GM19193 (cell line): ENCODE data around the gene INHBB.

Source experiments
- POLR2A ChIP-seq: IDR thresholded peaks from 4 replicates; pipeline ENCODE4 v1.6.1; 2011; ENCODE audit not compliant: insufficient read depth, insufficient read length; ENCODE audit errors: extremely low read depth

The INHBB gene

DNA sequence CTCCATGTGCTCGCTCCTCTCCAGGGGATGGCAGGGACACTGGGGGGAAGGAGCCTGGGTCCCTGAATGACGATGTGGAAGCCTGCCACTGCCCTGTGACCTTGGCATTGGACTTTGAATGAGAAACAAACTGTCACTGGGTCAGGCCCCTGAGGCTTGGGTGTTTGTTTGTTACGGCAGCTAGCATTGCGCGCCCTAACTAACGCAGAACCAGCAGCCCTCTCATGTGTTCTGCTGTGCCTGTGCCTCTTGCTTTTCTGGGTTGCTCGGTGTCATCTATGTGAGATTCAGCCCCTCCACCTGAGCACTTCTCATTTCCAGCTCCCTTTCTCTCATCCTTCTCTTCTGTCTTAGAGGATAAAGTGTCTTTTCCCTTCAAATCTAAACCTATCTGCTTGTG, 23.6 kb upstream of the INHBB start:
- TF ChIP-seq POLR2A, result no peak

DNA sequence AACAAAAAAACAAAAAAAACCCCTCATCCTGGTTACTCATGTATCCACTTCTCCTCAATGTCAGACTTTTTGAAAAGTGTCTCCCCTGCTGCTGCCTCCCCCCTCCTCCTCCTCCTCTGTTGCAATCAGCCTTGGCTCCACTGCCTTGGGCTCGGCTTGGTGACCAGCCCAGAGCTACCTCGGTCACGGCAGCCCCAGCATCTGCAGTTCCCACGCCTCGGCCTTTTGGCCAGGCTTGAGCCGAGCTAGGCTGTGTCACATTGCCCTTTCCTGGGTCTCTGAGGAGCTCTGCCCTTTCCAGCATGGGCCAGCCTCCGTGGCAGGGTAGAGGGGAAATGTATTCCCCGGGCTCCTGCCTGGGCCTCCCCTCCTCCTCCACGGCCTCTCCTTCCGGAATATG, 22.7 kb upstream of the INHBB start:
- no peak for TF ChIP-seq POLR2A

DNA sequence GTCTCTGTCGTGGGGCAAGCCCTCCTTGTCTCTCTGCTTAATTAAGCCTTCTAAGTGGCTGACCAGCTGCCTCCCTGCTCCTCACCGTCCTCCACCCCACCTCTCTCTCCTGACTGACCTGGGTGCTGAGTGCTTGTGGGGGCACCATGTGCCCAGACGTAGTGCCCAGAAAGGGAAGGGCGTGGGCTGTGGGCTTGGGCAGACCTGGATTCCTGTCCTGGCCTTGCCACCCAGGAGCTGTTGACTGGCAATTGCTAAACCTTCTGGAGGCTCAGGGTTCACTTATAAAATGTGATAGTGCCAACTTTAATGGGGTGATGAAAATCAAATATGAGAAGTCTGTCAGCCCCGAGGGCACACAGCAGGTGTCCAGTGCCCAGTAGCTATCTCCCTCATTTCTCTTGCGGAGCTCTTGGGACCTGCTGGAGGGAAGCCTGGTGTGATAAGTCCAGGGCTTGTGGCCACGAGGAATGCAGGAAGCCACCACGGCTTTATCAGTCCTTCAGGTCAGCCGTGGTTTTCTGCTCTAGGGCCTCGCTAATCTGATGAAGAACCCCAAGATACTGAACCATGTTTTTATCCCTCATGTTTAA, 22.0 kb upstream of the INHBB start:
- TF ChIP-seq POLR2A, result no peak

DNA sequence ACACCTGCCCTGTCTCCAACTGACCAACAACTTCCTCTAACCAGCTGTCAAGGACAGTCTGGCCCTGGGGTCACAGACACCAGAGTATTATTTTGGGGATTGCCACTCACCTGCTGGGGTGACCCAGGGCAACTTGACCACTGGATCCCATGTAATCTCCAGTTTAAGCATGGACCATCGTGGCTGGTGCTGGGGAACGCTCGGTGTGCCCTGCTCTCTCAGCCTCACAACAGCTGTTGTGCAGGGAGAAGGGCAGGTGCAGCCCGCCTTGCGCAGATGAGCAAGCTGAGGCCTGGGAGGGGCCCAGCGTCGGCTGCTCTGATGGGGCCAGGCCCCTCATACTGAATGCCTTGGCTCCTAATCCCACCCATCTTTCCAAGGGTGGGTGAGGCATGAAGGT, 21.0 kb upstream of the INHBB start:
- TF ChIP-seq POLR2A, result no peak

DNA sequence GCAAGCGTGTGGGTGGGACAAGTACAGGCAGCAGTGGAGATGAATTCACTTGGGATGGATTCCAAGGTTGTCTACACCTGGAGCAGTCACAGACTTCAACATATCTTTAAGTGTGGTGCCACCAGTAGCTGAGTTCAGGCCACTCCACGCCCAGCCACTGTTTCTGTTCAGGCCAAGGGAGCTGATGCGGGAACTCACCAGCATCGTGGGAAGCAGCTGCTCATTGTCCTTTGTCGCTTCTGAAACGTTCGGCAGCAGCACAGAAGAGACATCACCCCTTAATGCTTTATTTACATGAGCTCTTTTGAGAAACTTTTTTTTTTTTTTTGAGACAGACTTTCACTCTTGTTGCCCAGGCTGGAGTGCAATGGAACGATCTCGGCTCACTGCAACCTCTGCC, 19.9 kb upstream of the INHBB start:
- no peak for TF ChIP-seq POLR2A

DNA sequence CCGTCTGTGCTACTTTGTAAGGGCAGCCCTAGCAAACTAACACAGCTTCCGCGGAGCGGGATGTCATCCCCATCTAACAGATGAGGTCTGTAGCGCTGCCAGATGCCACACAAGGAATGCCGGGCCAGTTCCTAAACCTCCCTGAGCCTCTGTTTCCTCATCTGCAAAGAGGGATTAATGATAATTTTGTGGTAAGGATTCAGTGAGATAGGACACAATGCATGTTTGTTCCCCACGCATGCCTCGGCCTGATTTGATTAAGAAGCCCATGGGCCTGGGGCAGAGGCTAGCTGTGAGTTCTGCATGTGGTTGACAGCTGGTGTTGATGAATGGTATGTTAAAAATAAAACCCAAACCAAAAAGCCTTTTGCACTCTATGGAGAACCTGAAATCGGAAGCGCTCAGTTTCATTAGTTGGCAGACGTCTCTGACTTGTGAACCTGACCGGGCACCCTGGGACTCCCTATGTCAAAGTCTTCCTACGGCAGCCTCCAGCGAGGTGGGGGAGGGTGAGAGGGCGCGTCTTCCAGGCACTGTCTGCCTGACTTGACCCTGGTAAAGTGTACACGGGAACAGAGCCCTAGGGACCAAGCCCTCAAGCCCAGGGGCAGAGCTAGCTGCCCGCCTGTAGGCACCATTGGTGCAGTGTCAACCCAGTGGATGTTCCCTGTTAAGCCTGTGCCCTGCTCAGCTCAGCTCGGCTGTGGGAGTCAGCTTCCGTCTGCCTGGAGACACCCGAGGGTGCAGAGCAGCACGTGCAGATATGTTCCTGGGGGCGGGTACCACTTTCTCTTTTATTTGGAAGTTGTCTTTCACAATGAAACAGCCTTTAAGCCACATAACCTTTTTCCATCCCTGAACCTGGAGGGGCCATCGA, 14.8 kb upstream of the INHBB start:
- no peak for TF ChIP-seq POLR2A

DNA sequence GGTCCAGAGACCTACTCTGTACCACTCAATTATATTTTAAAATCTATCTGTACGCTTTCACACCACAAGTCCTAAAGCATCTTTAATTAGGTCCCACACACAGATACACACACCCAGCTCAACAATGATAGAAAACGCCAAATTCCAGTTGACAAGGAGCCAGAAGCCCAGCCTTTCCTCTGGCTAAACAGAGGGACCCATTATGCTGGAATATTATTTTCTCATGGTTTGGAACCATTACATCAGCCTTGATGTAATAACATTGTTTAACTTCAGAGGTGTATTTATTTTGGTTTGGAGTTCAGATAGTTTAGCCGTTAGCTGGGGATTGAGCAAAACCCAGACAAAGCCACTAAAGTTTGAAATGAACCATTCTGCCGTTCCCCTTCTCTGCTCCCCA, 14.0 kb upstream of the INHBB start:
- TF ChIP-seq POLR2A, result no peak

DNA sequence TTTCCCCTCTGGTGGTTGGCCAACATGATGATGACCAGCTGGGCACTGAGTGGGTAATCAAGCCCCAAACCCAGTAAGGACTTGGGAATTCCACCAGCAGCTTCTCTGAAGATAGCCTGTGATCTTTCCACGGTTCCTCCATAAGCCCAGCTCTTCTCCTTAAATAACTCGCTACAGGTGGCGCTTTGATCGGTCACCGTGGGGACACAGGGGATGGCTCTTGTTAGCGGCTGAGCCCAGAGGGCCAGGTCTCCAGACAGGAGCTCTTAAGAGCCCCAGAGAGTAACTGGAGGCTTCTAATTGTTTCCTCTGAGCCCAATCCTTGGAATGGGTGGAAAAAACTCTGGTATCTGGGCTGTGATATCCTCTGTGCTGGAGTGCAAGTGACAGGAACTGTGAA, 13.6 kb upstream of the INHBB start:
- no peak for TF ChIP-seq POLR2A

DNA sequence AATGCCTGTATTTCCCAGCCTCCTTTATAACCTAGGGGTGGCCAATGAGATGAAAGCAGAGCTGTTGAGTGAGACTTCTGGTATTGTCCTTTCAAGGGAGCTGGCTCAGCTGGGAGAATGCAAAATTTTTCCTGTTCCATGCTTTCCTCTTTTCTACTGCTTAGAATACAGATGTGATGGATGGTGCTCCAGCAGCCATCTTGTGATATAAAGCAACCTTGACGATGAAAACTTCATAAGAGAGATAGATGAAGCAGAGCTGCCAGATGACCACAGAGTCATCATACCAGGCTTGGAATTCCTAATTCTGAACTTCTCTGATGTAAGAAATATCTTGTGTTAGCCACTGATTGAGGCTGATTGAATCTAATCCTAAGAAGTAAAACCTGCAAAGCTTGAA, 11.9 kb upstream of the INHBB start:
- no peak for TF ChIP-seq POLR2A

DNA sequence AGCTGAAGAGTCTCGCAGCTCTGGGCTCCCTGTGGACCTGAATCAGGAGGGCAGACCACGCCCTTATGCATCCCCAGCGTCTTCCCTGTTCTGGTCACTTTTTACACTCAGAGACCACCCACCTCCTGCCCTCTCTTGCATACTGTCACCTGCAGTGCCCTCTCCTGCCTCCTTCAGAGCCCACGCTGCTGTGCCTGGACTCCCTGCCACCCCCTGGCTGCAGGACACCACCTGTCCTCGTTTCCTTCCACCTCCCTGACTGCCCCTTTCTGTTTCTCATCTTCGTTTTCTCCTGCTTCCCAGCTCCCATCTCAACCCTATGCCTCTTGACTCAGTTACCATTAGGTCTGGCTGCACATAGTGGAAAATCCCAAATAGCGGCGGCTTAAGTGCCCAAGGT, 9.2 kb upstream of the INHBB start:
- no peak for TF ChIP-seq POLR2A

DNA sequence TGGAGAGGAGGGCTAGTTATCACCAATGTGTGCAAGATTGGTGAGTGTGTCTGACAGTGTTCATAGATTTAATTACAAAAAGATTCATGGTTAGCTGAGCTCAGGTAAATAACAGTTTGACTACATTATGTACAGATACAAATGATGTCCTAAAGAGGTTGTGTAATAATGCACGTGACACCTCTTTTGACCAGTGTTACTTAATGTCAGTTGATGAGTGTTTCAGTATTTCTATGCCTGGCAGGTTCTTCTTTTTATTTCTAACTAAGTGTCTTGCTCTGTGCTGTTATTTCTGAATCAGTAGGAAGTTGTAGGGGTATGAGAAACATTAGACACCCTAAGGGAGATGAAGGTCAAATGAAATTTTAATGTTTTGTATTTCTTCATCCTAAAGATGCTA, 7.9 kb upstream of the INHBB start:
- TF ChIP-seq POLR2A, result no peak

DNA sequence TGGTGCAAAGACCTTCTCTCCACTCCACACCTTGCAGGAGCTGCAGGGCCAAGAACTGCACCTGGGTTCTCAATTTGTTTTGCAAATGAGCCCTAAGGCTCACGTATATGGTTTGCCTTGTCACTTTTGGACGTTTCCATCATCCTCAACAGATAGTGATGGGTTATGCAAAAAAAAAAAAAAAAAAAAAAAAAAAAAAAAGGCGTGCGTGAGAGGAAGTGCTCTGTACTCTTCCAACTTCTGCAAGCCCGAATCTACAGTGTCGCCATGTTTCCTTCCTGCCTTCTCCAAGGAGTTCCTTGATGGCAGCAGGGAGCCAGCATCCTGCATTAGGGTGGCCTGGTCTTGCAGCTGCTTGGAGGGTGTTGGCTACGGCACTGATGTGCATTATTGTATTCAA, 4.0 kb upstream of the INHBB start:
- no peak for TF ChIP-seq POLR2A

DNA sequence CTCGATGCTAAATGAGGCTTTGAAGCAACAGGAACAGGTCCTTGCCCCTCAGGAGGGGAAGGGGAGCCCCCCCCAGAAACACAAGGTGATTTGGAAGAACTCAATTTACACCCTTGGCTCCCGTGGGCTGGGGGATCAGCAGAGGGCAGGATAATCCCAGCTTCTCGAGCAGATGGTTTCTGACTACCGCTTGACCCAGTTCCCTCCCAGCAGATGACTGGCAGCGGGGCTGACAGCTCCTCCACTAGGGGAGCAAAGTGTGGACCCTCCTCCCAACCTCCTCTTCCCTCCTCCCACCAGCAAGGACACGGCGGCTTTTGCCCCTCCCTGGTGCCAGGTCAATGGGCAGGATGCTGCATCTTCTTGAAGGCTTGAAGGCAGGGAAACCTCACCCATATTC, 3.5 kb upstream of the INHBB start:
- TF ChIP-seq POLR2A, result no peak

DNA sequence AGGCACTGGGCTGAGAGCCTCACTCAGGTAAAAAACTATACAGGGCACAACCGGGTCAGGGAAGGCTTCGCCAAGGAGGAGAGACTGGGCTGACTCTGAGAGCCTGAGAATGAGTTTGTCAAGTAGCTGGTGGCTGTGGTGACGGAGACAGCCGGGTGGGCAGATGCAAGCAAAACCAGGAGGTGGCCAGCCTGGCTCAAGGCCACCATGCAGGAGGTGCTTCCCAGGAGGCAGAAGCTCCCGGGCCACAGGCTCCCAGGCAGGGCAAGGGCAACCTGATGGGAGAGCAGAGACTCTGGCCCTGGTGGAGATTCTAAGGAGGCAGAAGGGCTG, 2.9 kb upstream of the INHBB start:
- TF ChIP-seq POLR2A, result no peak

DNA sequence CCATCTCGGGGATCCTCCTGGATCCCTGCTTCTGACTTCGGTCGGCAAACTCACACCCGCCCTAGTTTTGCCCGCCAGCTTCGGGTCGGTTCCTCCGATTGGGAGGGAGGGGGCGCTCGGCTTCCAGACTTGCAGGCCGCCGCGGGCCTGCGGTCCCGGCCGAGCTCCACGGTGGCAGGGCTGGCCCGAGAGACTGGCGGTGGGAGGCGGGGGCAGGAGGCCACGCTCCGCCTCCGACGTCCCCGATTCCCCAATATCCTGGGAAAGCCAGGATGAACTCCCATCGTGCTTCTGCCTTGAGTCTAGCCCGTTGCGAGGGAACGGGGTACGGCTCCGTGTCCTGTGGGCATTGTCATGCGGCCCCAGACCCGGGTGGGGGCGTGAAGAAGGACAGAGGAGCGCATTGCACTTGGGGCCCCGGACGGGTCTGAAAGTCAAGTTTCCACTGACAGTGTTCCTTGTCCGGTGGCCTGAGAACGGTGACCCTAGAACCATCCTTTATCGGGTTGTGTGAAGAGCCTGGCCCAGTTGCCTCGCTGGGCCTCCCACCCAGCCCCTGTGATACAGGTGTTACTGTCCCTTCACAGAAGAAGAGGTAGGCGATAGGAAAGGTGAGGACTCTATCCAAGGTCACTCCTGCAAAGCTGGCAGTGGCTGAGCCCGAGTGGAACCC, 2.4 kb upstream of the INHBB start:
- TF ChIP-seq POLR2A, result no peak
